HCT116 (cell line): ENCODE results near the gene SEMA3B.

Experiments
- CEBPB ChIP-seq: IDR thresholded peaks from 2 replicates; pipeline ENCODE4 v1.6.1; 2012; ENCODE audit warnings: low read depth
- EZH2phosphoT487 ChIP-seq: fragments of 200-600 bp; IDR thresholded peaks from 2 replicates; pipeline ENCODE4 v1.6.1; 2018; ENCODE audit warnings: antibody characterized with exemption, borderline replicate concordance
- POLR2A ChIP-seq: IDR thresholded peaks from 2 replicates; pipeline ENCODE4 v1.7.0; 2011; ENCODE audit warnings: borderline replicate concordance; ENCODE audit not compliant: insufficient read depth, insufficient read length; ENCODE audit errors: extremely low read depth
- SIN3A ChIP-seq: IDR thresholded peaks from 2 replicates; pipeline ENCODE4 v1.6.1; 2012; ENCODE audit warnings: low read depth
- YY1 ChIP-seq: IDR thresholded peaks from 2 replicates; pipeline ENCODE4 v1.6.1; 2011; ENCODE audit warnings: low read length, low read depth, moderate library complexity, mild to moderate bottlenecking; ENCODE audit not compliant: insufficient replicate concordance; ENCODE audit errors: extremely low read depth
- TF ChIP-seq, protein P1 (sequence below), 3 experiments: fragments of 200-600 bp in 1 of 3; sonication (generic) in 1 of 3; IDR thresholded peaks in 2 of 3; conservative IDR thresholded peaks in 1 of 3; 2 replicates each; pipeline ENCODE4 v1.5.1; 2012 to 2017; ENCODE audit warnings: low read depth in 2 of 3, low read length in 2 of 3, antibody characterized with exemption in 1 of 3, borderline replicate concordance in 1 of 3, control low read depth in 1 of 3, mild to moderate bottlenecking in 1 of 3, mixed read lengths in 1 of 3, mixed run types in 1 of 3, moderate library complexity in 1 of 3; ENCODE audit not compliant: insufficient read depth in 1 of 3
- TF ChIP-seq, protein P2 (sequence below): IDR thresholded peaks from 2 replicates; pipeline ENCODE4 v1.6.1; 2012; ENCODE audit warnings: low read depth
- TF ChIP-seq, protein P3 (sequence below): IDR thresholded peaks from 2 replicates; pipeline ENCODE4 v1.6.1; 2011; ENCODE audit warnings: mild to moderate bottlenecking, low read length, moderate library complexity; ENCODE audit not compliant: insufficient replicate concordance; ENCODE audit errors: extremely low read depth

DNA sequence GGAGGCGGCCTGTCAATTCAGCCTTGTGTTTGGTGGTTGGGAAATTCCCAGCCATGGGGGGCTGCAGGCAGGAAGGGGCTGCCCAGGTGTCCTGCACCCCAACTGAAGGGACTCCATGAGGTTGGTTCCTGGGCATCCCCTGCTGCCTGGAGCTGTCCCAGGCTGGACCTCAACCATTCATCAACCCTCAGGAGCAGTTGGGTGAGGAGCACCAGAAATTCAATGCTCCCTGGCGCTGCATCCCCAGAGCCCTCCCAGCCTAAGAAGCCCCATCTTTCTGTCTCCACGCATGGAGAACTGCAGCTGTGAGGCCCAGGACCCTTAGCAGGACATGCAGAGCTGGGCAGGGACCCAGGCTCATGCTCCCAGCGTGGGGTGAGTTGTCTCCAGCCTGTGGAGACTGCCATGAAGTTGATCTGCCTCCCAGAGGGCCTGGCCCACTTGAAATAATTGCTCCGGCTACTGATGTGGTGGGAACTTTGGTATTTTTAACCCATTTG lies 8.0 kb upstream of the SEMA3B start:
- TF ChIP-seq, protein P1, sequence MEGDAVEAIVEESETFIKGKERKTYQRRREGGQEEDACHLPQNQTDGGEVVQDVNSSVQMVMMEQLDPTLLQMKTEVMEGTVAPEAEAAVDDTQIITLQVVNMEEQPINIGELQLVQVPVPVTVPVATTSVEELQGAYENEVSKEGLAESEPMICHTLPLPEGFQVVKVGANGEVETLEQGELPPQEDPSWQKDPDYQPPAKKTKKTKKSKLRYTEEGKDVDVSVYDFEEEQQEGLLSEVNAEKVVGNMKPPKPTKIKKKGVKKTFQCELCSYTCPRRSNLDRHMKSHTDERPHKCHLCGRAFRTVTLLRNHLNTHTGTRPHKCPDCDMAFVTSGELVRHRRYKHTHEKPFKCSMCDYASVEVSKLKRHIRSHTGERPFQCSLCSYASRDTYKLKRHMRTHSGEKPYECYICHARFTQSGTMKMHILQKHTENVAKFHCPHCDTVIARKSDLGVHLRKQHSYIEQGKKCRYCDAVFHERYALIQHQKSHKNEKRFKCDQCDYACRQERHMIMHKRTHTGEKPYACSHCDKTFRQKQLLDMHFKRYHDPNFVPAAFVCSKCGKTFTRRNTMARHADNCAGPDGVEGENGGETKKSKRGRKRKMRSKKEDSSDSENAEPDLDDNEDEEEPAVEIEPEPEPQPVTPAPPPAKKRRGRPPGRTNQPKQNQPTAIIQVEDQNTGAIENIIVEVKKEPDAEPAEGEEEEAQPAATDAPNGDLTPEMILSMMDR (IDR thresholded peaks at IDR 0.05 in 2 of 3, conservative IDR thresholded peaks at IDR 0.05 in 1 of 3; ENCODE audit: borderline replicate concordance in 1 of 3, insufficient read depth in 1 of 3, low read depth in 2 of 3, low read length in 2 of 3): no peak
- TF ChIP-seq YY1: no peak
- no peak for TF ChIP-seq EZH2phosphoT487
- TF ChIP-seq POLR2A: no peak
- TF ChIP-seq SIN3A: no peak
- no peak for TF ChIP-seq CEBPB
- TF ChIP-seq, protein P2, sequence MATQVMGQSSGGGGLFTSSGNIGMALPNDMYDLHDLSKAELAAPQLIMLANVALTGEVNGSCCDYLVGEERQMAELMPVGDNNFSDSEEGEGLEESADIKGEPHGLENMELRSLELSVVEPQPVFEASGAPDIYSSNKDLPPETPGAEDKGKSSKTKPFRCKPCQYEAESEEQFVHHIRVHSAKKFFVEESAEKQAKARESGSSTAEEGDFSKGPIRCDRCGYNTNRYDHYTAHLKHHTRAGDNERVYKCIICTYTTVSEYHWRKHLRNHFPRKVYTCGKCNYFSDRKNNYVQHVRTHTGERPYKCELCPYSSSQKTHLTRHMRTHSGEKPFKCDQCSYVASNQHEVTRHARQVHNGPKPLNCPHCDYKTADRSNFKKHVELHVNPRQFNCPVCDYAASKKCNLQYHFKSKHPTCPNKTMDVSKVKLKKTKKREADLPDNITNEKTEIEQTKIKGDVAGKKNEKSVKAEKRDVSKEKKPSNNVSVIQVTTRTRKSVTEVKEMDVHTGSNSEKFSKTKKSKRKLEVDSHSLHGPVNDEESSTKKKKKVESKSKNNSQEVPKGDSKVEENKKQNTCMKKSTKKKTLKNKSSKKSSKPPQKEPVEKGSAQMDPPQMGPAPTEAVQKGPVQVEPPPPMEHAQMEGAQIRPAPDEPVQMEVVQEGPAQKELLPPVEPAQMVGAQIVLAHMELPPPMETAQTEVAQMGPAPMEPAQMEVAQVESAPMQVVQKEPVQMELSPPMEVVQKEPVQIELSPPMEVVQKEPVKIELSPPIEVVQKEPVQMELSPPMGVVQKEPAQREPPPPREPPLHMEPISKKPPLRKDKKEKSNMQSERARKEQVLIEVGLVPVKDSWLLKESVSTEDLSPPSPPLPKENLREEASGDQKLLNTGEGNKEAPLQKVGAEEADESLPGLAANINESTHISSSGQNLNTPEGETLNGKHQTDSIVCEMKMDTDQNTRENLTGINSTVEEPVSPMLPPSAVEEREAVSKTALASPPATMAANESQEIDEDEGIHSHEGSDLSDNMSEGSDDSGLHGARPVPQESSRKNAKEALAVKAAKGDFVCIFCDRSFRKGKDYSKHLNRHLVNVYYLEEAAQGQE: no peak
- TF ChIP-seq, protein P3, sequence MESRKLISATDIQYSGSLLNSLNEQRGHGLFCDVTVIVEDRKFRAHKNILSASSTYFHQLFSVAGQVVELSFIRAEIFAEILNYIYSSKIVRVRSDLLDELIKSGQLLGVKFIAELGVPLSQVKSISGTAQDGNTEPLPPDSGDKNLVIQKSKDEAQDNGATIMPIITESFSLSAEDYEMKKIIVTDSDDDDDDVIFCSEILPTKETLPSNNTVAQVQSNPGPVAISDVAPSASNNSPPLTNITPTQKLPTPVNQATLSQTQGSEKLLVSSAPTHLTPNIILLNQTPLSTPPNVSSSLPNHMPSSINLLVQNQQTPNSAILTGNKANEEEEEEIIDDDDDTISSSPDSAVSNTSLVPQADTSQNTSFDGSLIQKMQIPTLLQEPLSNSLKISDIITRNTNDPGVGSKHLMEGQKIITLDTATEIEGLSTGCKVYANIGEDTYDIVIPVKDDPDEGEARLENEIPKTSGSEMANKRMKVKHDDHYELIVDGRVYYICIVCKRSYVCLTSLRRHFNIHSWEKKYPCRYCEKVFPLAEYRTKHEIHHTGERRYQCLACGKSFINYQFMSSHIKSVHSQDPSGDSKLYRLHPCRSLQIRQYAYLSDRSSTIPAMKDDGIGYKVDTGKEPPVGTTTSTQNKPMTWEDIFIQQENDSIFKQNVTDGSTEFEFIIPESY: no peak
